Keratinocyte (primary cell): Measurements from ENCODE around the gene GPNMB.

Source experiments
- CTCF ChIP-seq, 3 experiments: IDR thresholded peaks in 1 of 3; conservative IDR thresholded peaks in 1 of 3; optimal IDR thresholded peaks in 1 of 3; 2 replicates in 2 of 3; 3 replicates in 1 of 3; pipeline versions ENCODE3 to v1.5.1; 2011; ENCODE audit warnings: low read length in 3 of 3, mild to moderate bottlenecking in 3 of 3, moderate library complexity in 2 of 3, control low read depth in 1 of 3, inconsistent platforms in 1 of 3; ENCODE audit not compliant: insufficient read depth in 2 of 3; ENCODE audit errors: extremely low read depth in 1 of 3
- EZH2 ChIP-seq: IDR thresholded peaks from one replicate; pipeline ENCODE4 v1.6.1; 2012; ENCODE audit warnings: inconsistent platforms, mild to moderate bottlenecking, low read length, moderate library complexity

GRCh38 chr7:23212841-23213240, 33.7 kb upstream of the GPNMB start:
- TF ChIP-seq CTCF (optimal IDR thresholded peaks at IDR 0.05 in 1 of 3, IDR thresholded peaks at IDR 0.05 in 1 of 3, conservative IDR thresholded peaks at IDR 0.05 in 1 of 3; ENCODE audit: extremely low read depth in 1 of 3, insufficient read depth in 2 of 3, low read length in 3 of 3) = no peak
- TF ChIP-seq EZH2 = no peak
